SK-N-MC (cell line): ENCODE data around the gene STK33.

ENCODE experiments used
- DNase-seq: peaks from one replicate; pipeline ENCODE4 v3.0.0-alpha.2; 2011; ENCODE audit warnings: low read depth, low spot score
- H3K27ac ChIP-seq: fragments of 200-600 bp; sonication (generic); 2 replicates; pipeline ENCODE4 v1.5.1; 2016; ENCODE audit warnings: mixed run types
- H3K36me3 ChIP-seq: fragments of 200-600 bp; sonication (generic); 2 replicates; pipeline ENCODE4 v1.6.1; 2017; ENCODE audit warnings: antibody characterized with exemption, low read length, mixed read lengths; ENCODE audit not compliant: insufficient read depth
- H3K4me3 ChIP-seq: fragments of 200-600 bp; sonication (generic); 2 replicates; pipeline ENCODE4 v1.5.1; 2016
- H3K9ac ChIP-seq: fragments of 200-600 bp; sonication (generic); 2 replicates; pipeline ENCODE4 v1.8.0; 2017; ENCODE audit warnings: mixed run types, mixed read lengths; ENCODE audit not compliant: insufficient read length
- H3K9me3 ChIP-seq: fragments of 200-600 bp; sonication (generic); 2 replicates; pipeline ENCODE4 v1.6.1; 2017; ENCODE audit warnings: low read depth, mild to moderate bottlenecking, antibody characterized with exemption, low read length, moderate library complexity, mixed read lengths
- EZH2 ChIP-seq: fragments of 200-600 bp; sonication (generic); IDR thresholded peaks from one replicate; pipeline ENCODE4 v1.6.1; 2017; ENCODE audit warnings: antibody characterized with exemption
- FOXP2 ChIP-seq: optimal IDR thresholded peaks from 2 replicates; pipeline ENCODE3; 2011; ENCODE audit warnings: mild to moderate bottlenecking, moderate library complexity; ENCODE audit not compliant: insufficient read depth; ENCODE audit errors: extremely low read length, control extremely low read depth
- POLR2AphosphoS5 ChIP-seq: IDR thresholded peaks from 2 replicates; pipeline ENCODE4 v1.6.1; 2012; ENCODE audit warnings: mild to moderate bottlenecking, low read depth, low read length, borderline replicate concordance

STK33 gene

GRCh38 chr11:8610532-8611116 lies 16.6 kb upstream of the STK33 start:
- no peaks in the 10 kb centered on the region for H3K9me3 ChIP-seq
- H3K36me3 ChIP-seq, result no peaks in the 10 kb centered on the region
- DNase-seq, result no peak
- H3K9ac ChIP-seq, result no peak overlapping the region
- H3K27ac ChIP-seq, result no peak overlapping the region
- no peak for TF ChIP-seq EZH2
- TF ChIP-seq POLR2AphosphoS5, result no peak
- TF ChIP-seq FOXP2, result no peak
- H3K4me3 ChIP-seq, result no peak overlapping the region

DNA sequence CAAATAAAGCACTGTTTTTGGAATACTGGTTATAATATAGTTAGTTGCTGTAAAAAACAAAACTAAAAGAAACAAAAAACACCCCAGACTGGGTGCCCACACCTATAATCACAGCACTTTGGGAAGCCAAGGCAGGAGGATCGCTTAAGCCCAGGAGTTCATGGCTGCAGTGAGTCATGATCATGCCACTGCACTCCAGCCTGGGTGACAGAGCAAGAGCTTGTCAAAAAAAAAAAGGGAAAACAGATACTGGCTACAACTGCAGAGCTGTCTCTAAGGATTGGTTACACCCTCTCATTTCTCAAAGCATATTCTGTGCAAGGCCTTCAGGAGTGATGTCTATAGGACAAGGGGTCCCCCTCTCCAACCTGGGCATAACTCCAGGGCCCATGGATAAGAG lies 14.6 kb upstream of the STK33 start:
- Histone ChIP-seq H3K27ac (no peak overlapping the region), H3K9me3 (no peaks in the 10 kb centered on the region), H3K36me3 (no peaks in the 10 kb centered on the region), H3K9ac (no peak overlapping the region), H3K4me3 (no peak overlapping the region)
- DNase-seq, result no peak
- TF ChIP-seq FOXP2 (no peak), EZH2 (no peak), POLR2AphosphoS5 (no peak)

DNA sequence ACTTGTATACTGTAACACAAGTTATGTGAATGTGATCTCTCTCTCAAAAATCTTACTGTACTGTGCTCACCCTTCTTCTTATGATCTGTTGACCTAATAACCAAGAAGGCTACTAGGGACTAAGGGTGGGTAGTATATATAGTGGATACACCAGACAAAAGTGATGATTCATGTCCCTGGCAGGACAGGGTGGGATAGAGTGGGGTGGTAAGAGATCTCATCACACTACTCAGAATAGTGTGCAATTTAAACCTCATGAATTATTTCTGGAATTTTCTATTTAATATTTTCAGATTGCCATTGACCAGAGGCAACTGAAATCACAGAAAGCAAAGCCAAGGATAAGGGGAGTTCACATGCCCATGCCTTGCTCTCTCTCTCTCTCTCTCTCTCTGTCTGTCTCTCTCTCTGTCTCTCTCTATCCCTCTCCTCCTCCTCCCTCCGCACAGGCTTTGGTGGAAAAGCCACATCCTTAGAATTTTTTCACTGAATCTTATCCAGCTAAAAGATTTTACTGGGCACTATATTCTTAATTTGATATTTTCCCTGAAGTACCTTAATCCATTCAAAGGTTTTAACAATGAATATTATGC lies 12.0 kb upstream of the STK33 start:
- Histone ChIP-seq H3K9me3 (no peaks in the 10 kb centered on the region), H3K4me3 (no peak overlapping the region), H3K9ac (no peak overlapping the region), H3K36me3 (no peaks in the 10 kb centered on the region), H3K27ac (no peak overlapping the region)
- no peak for DNase-seq
- TF ChIP-seq POLR2AphosphoS5 (no peak), FOXP2 (no peak), EZH2 (no peak)

- H3K27ac ChIP-seq, result no peak overlapping the region
These were observed 10.2 kb upstream of the STK33 start for GRCh38 chr11:8604078-8604723.

DNA sequence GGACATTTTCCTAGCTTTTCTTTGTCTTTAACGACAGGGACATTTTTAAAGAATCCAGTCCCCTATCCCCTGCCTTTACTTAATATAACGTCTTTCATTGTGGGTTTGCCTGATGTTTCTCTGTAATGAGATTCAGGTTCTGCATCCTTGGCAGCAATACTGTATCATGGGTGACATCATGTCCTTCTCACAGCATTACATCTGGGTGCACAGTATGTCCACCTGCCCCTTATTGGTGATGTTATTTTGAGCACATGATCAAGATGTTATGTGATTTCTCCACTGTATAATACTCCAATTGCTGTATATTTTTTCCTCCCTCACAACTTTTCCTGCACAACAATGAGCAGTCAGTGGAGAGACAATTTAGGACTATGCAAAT lies 9.7 kb upstream of the STK33 start:
- Histone ChIP-seq H3K4me3 (no peak overlapping the region), H3K36me3 (no peaks in the 10 kb centered on the region), H3K27ac (no peak overlapping the region), H3K9me3 (no peaks in the 10 kb centered on the region), H3K9ac (no peak overlapping the region)
- no peak for DNase-seq
- TF ChIP-seq FOXP2 (no peak), POLR2AphosphoS5 (no peak), EZH2 (no peak)

More at GRCh38 chr11:8604078-8604723, 10.2 kb upstream of the STK33 start:
- Histone ChIP-seq H3K9ac (no peak overlapping the region), H3K4me3 (no peak overlapping the region), H3K36me3 (no peaks in the 10 kb centered on the region), H3K9me3 (no peaks in the 10 kb centered on the region)
- DNase-seq, result no peak
- no peak for TF ChIP-seq FOXP2
- no peak for TF ChIP-seq EZH2
- TF ChIP-seq POLR2AphosphoS5, result no peak

GRCh38 chr11:8601376-8602133 lies 7.5 kb upstream of the STK33 start:
- TF ChIP-seq POLR2AphosphoS5, result no peak
- no peak for TF ChIP-seq FOXP2
- no peak for TF ChIP-seq EZH2
- H3K9me3 ChIP-seq, result no peaks in the 10 kb centered on the region
- H3K27ac ChIP-seq, result no peak overlapping the region
- no peaks in the 10 kb centered on the region for H3K36me3 ChIP-seq
- no peak for DNase-seq
- H3K9ac ChIP-seq, result no peak overlapping the region
- no peak overlapping the region for H3K4me3 ChIP-seq

- TF ChIP-seq FOXP2 (no peak), EZH2 (no peak), POLR2AphosphoS5 (no peak)
- H3K36me3 ChIP-seq, result no peaks in the 10 kb centered on the region
- H3K4me3 ChIP-seq, result no peak overlapping the region
- no peaks in the 10 kb centered on the region for H3K9me3 ChIP-seq
- H3K9ac ChIP-seq, result no peak overlapping the region
- no peak overlapping the region for H3K27ac ChIP-seq
- no peak for DNase-seq
These were observed 4.5 kb upstream of the STK33 start for GRCh38 chr11:8598506-8598905.

- Histone ChIP-seq H3K27ac (no peak overlapping the region), H3K36me3 (no peaks in the 10 kb centered on the region), H3K9ac (no peak overlapping the region), H3K9me3 (no peaks in the 10 kb centered on the region), H3K4me3 (no peak overlapping the region)
- DNase-seq, result no peak
- TF ChIP-seq EZH2 (no peak), POLR2AphosphoS5 (no peak), FOXP2 (no peak)
These were observed 3.2 kb upstream of the STK33 start for GRCh38 chr11:8597182-8597581.
